ENCODE data around the gene VEGFB. TPM values are rescaled to one million over a fixed set of nuclear protein-coding genes. Genes with fewer than 3 reads are reported as not detected.

VEGFB gene
- total and polyA plus RNA-seq, 2 of the 8 experiments (the other 6 are each of a cell fraction or from before 2014, with no cell fraction given), result 9.3 to 49.6 TPM

DNA sequence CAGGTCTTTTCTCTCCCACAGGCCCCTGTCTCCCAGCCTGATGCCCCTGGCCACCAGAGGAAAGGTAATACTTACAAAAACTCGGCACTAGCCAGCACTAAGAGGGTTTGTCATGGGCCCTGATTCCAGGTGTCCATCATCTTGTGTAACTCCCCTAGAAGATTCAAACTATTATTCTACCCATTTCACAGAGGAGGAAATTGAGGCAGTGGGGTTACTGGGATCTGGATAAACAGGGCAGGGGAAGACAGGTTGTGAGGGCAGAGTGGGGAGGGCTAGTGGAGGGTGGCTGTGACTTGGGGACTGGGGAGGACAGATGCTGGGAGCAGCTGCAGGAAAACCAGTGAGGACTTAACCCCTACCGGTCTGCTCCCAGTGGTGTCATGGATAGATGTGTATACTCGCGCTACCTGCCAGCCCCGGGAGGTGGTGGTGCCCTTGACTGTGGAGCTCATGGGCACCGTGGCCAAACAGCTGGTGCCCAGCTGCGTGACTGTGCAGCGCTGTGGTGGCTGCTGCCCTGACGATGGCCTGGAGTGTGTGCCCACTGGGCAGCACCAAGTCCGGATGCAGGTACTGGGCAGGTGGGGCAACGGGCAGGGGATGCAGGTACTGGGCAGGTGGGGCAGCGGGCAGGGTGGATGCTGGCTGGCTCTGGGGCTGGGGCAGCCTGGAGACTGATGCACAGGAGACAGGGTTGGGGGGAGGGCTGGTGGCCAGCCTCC lies 1.2 kb downstream of the VEGFB start:
- H3K56ac ChIP-seq (replicated peaks; ENCODE audit: insufficient read length, low read depth, low read length), result no peak overlapping the region
- H3K4me2 ChIP-seq (ENCODE audit: insufficient read depth in 1 of 2, low read depth in 2 of 2, low read length in 2 of 2), result peak overlapping the region; percentile 50 to 87
- peaks cover 0 to 6% of the 10 kb centered on the region in 2 experiments for H4K20me1 ChIP-seq (replicated peaks in 1 of 2; ENCODE audit: control insufficient read depth in 1 of 2, insufficient read depth in 2 of 2, low read length in 2 of 2)
- H2BK5ac ChIP-seq (ENCODE audit: low read depth, low read length), result no peak overlapping the region
- H3K18ac ChIP-seq (ENCODE audit: extremely low read depth, low read length), result no peak overlapping the region
- H2BK20ac ChIP-seq (ENCODE audit: low read length), result no peak overlapping the region
- H3K4me1 ChIP-seq (replicated peaks in 1 of 4; ENCODE audit: control insufficient read depth in 3 of 4, insufficient read depth in 4 of 4, low read length in 3 of 4), result peaks cover 0 to 19% (median 7%) of the 10 kb centered on the region in 4 experiments; a peak in 6 of 7 replicates
- no peak overlapping the region for H3K4ac ChIP-seq (replicated peaks; ENCODE audit: insufficient read length, low read depth, low read length)
- H2BK15ac ChIP-seq (ENCODE audit: low read length), result no peak overlapping the region
- H3K27ac ChIP-seq (ENCODE audit: low read depth, low read length), result no peak overlapping the region
- H4K5ac ChIP-seq (ENCODE audit: insufficient read length, low read depth, low read length), result no peak overlapping the region
- no peak overlapping the region for H4K8ac ChIP-seq (ENCODE audit: extremely low read depth, insufficient read depth, low read length)
- peaks cover 0 to 5% (median 1%) of the 10 kb centered on the region in 4 experiments; a peak in 1 of 8 replicates for H3K36me3 ChIP-seq (ENCODE audit: control insufficient read depth in 2 of 4, insufficient read depth in 4 of 4, low read length in 3 of 4)
- no peaks in the 10 kb centered on the region; the same call in 1 of the 2 replicates for H3K79me1 ChIP-seq (ENCODE audit: low read depth, low read length)
- peaks cover 16% of the 10 kb centered on the region for H3K23me2 ChIP-seq (ENCODE audit: low read depth, low read length)
- no peak overlapping the region for H3K14ac ChIP-seq (ENCODE audit: insufficient read length)
- ChIA-PET CTCF (ENCODE audit: partially characterized antibody) (interaction anchor here (0.6 to 8.6 kb wide), 5 partner anchors 16 to 36 kb away, joined by 3 to 51 read pairs (median 7); partner anchors contain the start of genes FERMT3 and PLCB3), POLR2A (ENCODE audit: partially characterized antibody) (interaction anchor here (0.6 to 11.9 kb wide), 7 partner anchors 11 to 162 kb away, joined by 3 to 190 read pairs (median 5); partner anchors contain the start of genes FKBP2, PLCB3 and PPP1R14B)
- 90% methylated on average over 12 of the region's 12 CpGs; no CpG with 5 or more reads in 1 of the 2 experiments for WGBS, 2 experiments (ENCODE audit: extremely low coverage in 1 of 2, insufficient coverage in 1 of 2, insufficient read length in 1 of 2, insufficient replicate concordance in 2 of 2, low coverage in 1 of 2, low lambda C conversion rate in 2 of 2, missing lambda C conversion rate in 1 of 2)
- TF ChIP-seq POLR2AphosphoS5 (IDR thresholded peaks at IDR 0.05; ENCODE audit: low read depth, low read length), result no peak
- 0 out of 2 replicates have a peak, but pooled peaks have one; percentile 64 for TF ChIP-seq KDM1A (IDR thresholded peaks at IDR 0.05; ENCODE audit: borderline replicate concordance, low read length)
- H2BK120ac ChIP-seq (replicated peaks; ENCODE audit: low read depth, low read length), result no peak overlapping the region
- no peak overlapping the region for H2AFZ ChIP-seq (ENCODE audit: low read length)
- H4K91ac ChIP-seq (replicated peaks; ENCODE audit: insufficient read length, low read length), result no peak overlapping the region
- no peak overlapping the region for H3K23ac ChIP-seq (ENCODE audit: insufficient read length)
- peaks cover 0 to 12% (median 6%) of the 10 kb centered on the region in 4 experiments; a peak in 4 of 7 replicates for H3K27me3 ChIP-seq (replicated peaks in 1 of 4; ENCODE audit: control insufficient read depth in 3 of 4, extremely low read depth in 1 of 4, insufficient read depth in 3 of 4, low read length in 3 of 4)
- DNase-seq (ENCODE audit: low read depth in 1 of 2, low spot score in 2 of 2) (no peak), FAIRE-seq (no peak)
- no peaks in the 10 kb centered on the region for H3K79me2 ChIP-seq (ENCODE audit: control insufficient read depth in 1 of 2, insufficient read depth in 2 of 2, low read length in 2 of 2)
- peak overlapping the region; percentile 39 to 70 (median 52) for H3K4me3 ChIP-seq (ENCODE audit: extremely low read depth in 1 of 4, insufficient read depth in 2 of 4, low read depth in 3 of 4, low read length in 4 of 4)
- H3K9ac ChIP-seq (replicated peaks in 1 of 4; ENCODE audit: extremely low read depth in 1 of 4, low read depth in 3 of 4, low read length in 3 of 4), result no peak overlapping the region; a peak in 1 of 7 replicates
- H2AK5ac ChIP-seq (ENCODE audit: low read depth, low read length), result no peak overlapping the region
- H3K9me3 ChIP-seq (ENCODE audit: insufficient read depth in 2 of 2, low read depth in 1 of 2, low read length in 1 of 2), result no peaks in the 10 kb centered on the region
- H2BK12ac ChIP-seq (ENCODE audit: low read depth, low read length), result no peak overlapping the region

All from H1 (cell line).